WERI-Rb-1 (cell line): ENCODE data around the gene MTERF2.
A peak's percentile ranks its signal among the peaks of the same experiment; 100 is the strongest.

Source experiments
- DNase-seq: peaks from one replicate; pipeline ENCODE4 v3.0.0-alpha.2; 2020
- H3K27ac ChIP-seq: fragments of 250-450 bp; sonication (Bioruptor Pico); 2 replicates; pipeline ENCODE4 v1.5.1; 2020; ENCODE audit warnings: mild to moderate bottlenecking, moderate library complexity
- H3K27me3 ChIP-seq: fragments of 250-450 bp; sonication (Bioruptor Pico); 2 replicates; pipeline ENCODE4 v1.5.1; 2021; ENCODE audit warnings: mild to moderate bottlenecking, low read depth, moderate library complexity; ENCODE audit not compliant: insufficient read depth, severe bottlenecking
- H3K36me3 ChIP-seq: fragments of 250-450 bp; sonication (Bioruptor Pico); 2 replicates; pipeline ENCODE4 v1.5.1; 2020; ENCODE audit warnings: mild to moderate bottlenecking, moderate library complexity
- H3K4me3 ChIP-seq: 2 replicates; pipeline ENCODE4 v1.5.1; 2011; ENCODE audit warnings: low read depth, mild to moderate bottlenecking, control low read depth, low read length
- H3K9me3 ChIP-seq: fragments of 250-450 bp; sonication (Bioruptor Pico); 2 replicates; pipeline ENCODE4 v1.5.1; 2021; ENCODE audit warnings: mild to moderate bottlenecking, moderate library complexity; ENCODE audit not compliant: severe bottlenecking
- CTCF ChIP-seq: IDR thresholded peaks from 2 replicates; pipeline ENCODE4 v1.5.1; 2011; ENCODE audit warnings: low read depth, mild to moderate bottlenecking, control low read depth, inconsistent platforms, low read length

The MTERF2 gene

GRCh38 chr12:106955377-106956047, 31.4 kb downstream of the MTERF2 start, which contains the start of gene TMEM263:
Gene TMEM263 (plus strand): TSS chr12:106955907. CDS start chr12:106967117, 11,210 bp downstream.
- peak; percentile 96 for DNase-seq
- Histone ChIP-seq H3K36me3 (no peaks in the 10 kb centered on the region), H3K27me3 (no peaks in the 10 kb centered on the region), H3K4me3 (peak within 1 kb of the TSS; percentile 97), H3K9me3 (no peaks in the 10 kb centered on the region), H3K27ac (peak within 1 kb of the TSS; percentile 79)
- TF ChIP-seq CTCF: no peak

- no peak for TF ChIP-seq CTCF
- Histone ChIP-seq H3K27me3 (no peaks in the 10 kb centered on the region), H3K4me3 (peak overlapping the region; percentile 97), H3K27ac (peak overlapping the region; percentile 79), H3K36me3 (no peaks in the 10 kb centered on the region), H3K9me3 (no peaks in the 10 kb centered on the region)
- peak; percentile 12 for DNase-seq
Measured at GRCh38 chr12:106954462-106955376, 32.2 kb downstream of the MTERF2 start.

GRCh38 chr12:106953352-106954250, 33.3 kb downstream of the MTERF2 start:
- Histone ChIP-seq H3K4me3 (no peak overlapping the region), H3K36me3 (no peaks in the 10 kb centered on the region), H3K27ac (no peak overlapping the region), H3K9me3 (no peaks in the 10 kb centered on the region), H3K27me3 (no peaks in the 10 kb centered on the region)
- DNase-seq: no peak
- TF ChIP-seq CTCF: no peak

- TF ChIP-seq CTCF: no peak
Measured at GRCh38 chr12:106950591-106950990, 36.4 kb downstream of the MTERF2 start.

GRCh38 chr12:106947461-106947860, 39.5 kb downstream of the MTERF2 start:
- Histone ChIP-seq H3K9me3 (peaks cover 10% of the 10 kb centered on the region), H3K36me3 (no peaks in the 10 kb centered on the region), H3K27ac (no peak overlapping the region), H3K27me3 (no peaks in the 10 kb centered on the region), H3K4me3 (no peak overlapping the region)
- DNase-seq: no peak
- no peak for TF ChIP-seq CTCF

More at GRCh38 chr12:106950591-106950990, 36.4 kb downstream of the MTERF2 start:
- no peak for DNase-seq
- no peaks in the 10 kb centered on the region for H3K27me3 ChIP-seq
- H3K4me3 ChIP-seq: no peak overlapping the region
- H3K36me3 ChIP-seq: no peaks in the 10 kb centered on the region
- H3K9me3 ChIP-seq: peaks cover under 1% of the 10 kb centered on the region
- no peak overlapping the region for H3K27ac ChIP-seq
